Neural cell (in vitro differentiated cells): ENCODE results near the gene POU1F1. TPM values are rescaled to one million over a fixed set of nuclear protein-coding genes. Genes with fewer than 3 reads are reported as not detected.

Experiments
- H2AFZ ChIP-seq: fragments of 200-600, 300-800 bp; sonication (generic), shearing (Covaris generic); 2 replicates; pipeline ENCODE4 v1.6.0; 2014; ENCODE audit warnings: low read depth, mild to moderate bottlenecking, antibody characterized with exemption, low read length, moderate library complexity
- H3F3A ChIP-seq: fragments of 200-600 bp; shearing (Covaris generic); 2 replicates; pipeline ENCODE4 v1.6.1; 2016; ENCODE audit warnings: mild to moderate bottlenecking, moderate library complexity, mixed read lengths, antibody characterized with exemption, low read length; ENCODE audit not compliant: insufficient read depth, poor library complexity, severe bottlenecking
- H3K27ac ChIP-seq: fragments of 200-600, 300-800 bp; sonication (generic), shearing (Covaris generic); 2 replicates; pipeline ENCODE4 v1.5.1; 2014; ENCODE audit warnings: mild to moderate bottlenecking, low read length, moderate library complexity
- H3K27me3 ChIP-seq: fragments of 300-800, 200-600 bp; sonication (generic), shearing (Covaris generic); 2 replicates; pipeline ENCODE4 v1.6.0; 2014; ENCODE audit warnings: mild to moderate bottlenecking, low read depth, low read length, moderate library complexity; ENCODE audit not compliant: insufficient read depth
- H3K36me3 ChIP-seq: fragments of 300-800, 200-600 bp; sonication (generic), shearing (Covaris generic); 2 replicates; pipeline ENCODE4 v1.5.1; 2014; ENCODE audit warnings: mild to moderate bottlenecking, antibody characterized with exemption, low read length, moderate library complexity; ENCODE audit not compliant: insufficient read depth
- H3K4me2 ChIP-seq: fragments of 300-800, 200-600 bp; sonication (generic), shearing (Covaris generic); 2 replicates; pipeline ENCODE4 v1.6.0; 2014; ENCODE audit warnings: mild to moderate bottlenecking, low read length
- H3K4me3 ChIP-seq: fragments of 300-800, 200-600 bp; sonication (generic), shearing (Covaris generic); 2 replicates; pipeline ENCODE4 v1.5.1; 2014; ENCODE audit warnings: mild to moderate bottlenecking, low read length, moderate library complexity
- H3K79me2 ChIP-seq: fragments of 200-600 bp; shearing (Covaris generic); replicated peaks from 2 replicates; pipeline ENCODE4 v1.6.0; 2014; ENCODE audit warnings: mild to moderate bottlenecking, low read length, moderate library complexity; ENCODE audit not compliant: insufficient read depth
- H3K9ac ChIP-seq: fragments of 300-800, 200-600 bp; sonication (generic), shearing (Covaris generic); 2 replicates; pipeline ENCODE4 v1.6.1; 2016; ENCODE audit warnings: mild to moderate bottlenecking, low read length, mixed read lengths
- H3K9me2 ChIP-seq: fragments of 200-600 bp; shearing (Covaris generic); 2 replicates; pipeline ENCODE4 v1.6.1; 2016; ENCODE audit warnings: mild to moderate bottlenecking, low read length, mixed read lengths; ENCODE audit not compliant: insufficient read depth
- H3K9me3 ChIP-seq: fragments of 200-600, 300-800 bp; sonication (generic), shearing (Covaris generic); 2 replicates; pipeline ENCODE4 v1.6.1; 2016; ENCODE audit warnings: mild to moderate bottlenecking, mixed run types, low read length, moderate library complexity, mixed read lengths
- H4K20me1 ChIP-seq: fragments of 200-600 bp; shearing (Covaris generic); 2 replicates; pipeline ENCODE4 v1.6.1; 2016; ENCODE audit warnings: mild to moderate bottlenecking, mixed run types; ENCODE audit not compliant: insufficient read depth
- CTCF ChIP-seq: fragments of 450-650 bp; IDR thresholded peaks from 2 replicates; pipeline ENCODE4 v1.5.1; 2014; ENCODE audit warnings: antibody characterized with exemption, mild to moderate bottlenecking, moderate library complexity; ENCODE audit not compliant: poor library complexity, severe bottlenecking
- EP300 ChIP-seq: fragments of 450-650 bp; conservative IDR thresholded peaks from 2 replicates; pipeline ENCODE4 v1.6.1; 2014; ENCODE audit warnings: antibody characterized with exemption, mild to moderate bottlenecking, moderate library complexity; ENCODE audit not compliant: poor library complexity, severe bottlenecking
- EZH2 ChIP-seq: fragments of 200-600, 300-800 bp; shearing (Covaris generic), sonication (generic); IDR thresholded peaks from 2 replicates; pipeline ENCODE4 v1.6.1; 2014; ENCODE audit warnings: antibody characterized with exemption, low read length, borderline replicate concordance, mild to moderate bottlenecking; ENCODE audit not compliant: insufficient read depth, poor library complexity, severe bottlenecking
- MXI1 ChIP-seq: fragments of 450-650 bp; conservative IDR thresholded peaks from 2 replicates; pipeline ENCODE4 v1.6.1; 2014; ENCODE audit warnings: antibody characterized with exemption, mild to moderate bottlenecking; ENCODE audit not compliant: poor library complexity, severe bottlenecking
- RAD21 ChIP-seq: fragments of 450-650 bp; conservative IDR thresholded peaks from 2 replicates; pipeline ENCODE4 v1.6.1; 2014; ENCODE audit warnings: antibody characterized with exemption, mild to moderate bottlenecking, moderate library complexity
- REST ChIP-seq: IDR thresholded peaks from 2 replicates; pipeline ENCODE4 v1.6.1; 2012; ENCODE audit warnings: borderline replicate concordance
- SMC3 ChIP-seq: fragments of 450-650 bp; conservative IDR thresholded peaks from 2 replicates; pipeline ENCODE4 v1.6.1; 2014; ENCODE audit warnings: antibody characterized with exemption, mild to moderate bottlenecking, moderate library complexity; ENCODE audit not compliant: poor library complexity
- TAF1 ChIP-seq: IDR thresholded peaks from 2 replicates; pipeline ENCODE4 v1.6.1; 2012; ENCODE audit warnings: low read depth
- polyA plus RNA-seq: library from polyadenylated mRNA; depleted of rRNA; stranded (reverse); fragments of >200 nt; gene quantifications from 2 replicates; pipeline ENCODE4 v1.2.3, GENCODE V29; 2014

POU1F1 gene
- polyA plus RNA-seq, 1 donor from 2014 or later, result not detected

- peaks cover 4% of the 10 kb centered on the region for H3K27me3 ChIP-seq
- peak overlapping the region; percentile 72 for H3K4me2 ChIP-seq
- H3K27ac ChIP-seq, result no peak overlapping the region
- no peaks in the 10 kb centered on the region for H3K9me2 ChIP-seq
- TF ChIP-seq TAF1 (no peak), EP300 (no peak), RAD21 (no peak), SMC3 (no peak)
- H3K4me3 ChIP-seq, result peak overlapping the region; percentile 86
- H3F3A ChIP-seq, result no peaks in the 10 kb centered on the region
- H4K20me1 ChIP-seq, result no peaks in the 10 kb centered on the region
- H2AFZ ChIP-seq, result no peak overlapping the region
- H3K9me3 ChIP-seq, result no peaks in the 10 kb centered on the region
- H3K79me2 ChIP-seq, result peaks cover 29% of the 10 kb centered on the region
- peak overlapping the region; percentile 70 for H3K9ac ChIP-seq
- no peaks in the 10 kb centered on the region for H3K36me3 ChIP-seq
Measured at GRCh38 chr3:87228316-87228715, 48.1 kb downstream of the POU1F1 start.

GRCh38 chr3:87227835-87228144 lies 48.6 kb downstream of the POU1F1 start:
- Histone ChIP-seq H3K9me2 (no peaks in the 10 kb centered on the region), H3K36me3 (no peaks in the 10 kb centered on the region), H3K4me3 (peak overlapping the region; percentile 86), H2AFZ (peak overlapping the region; percentile 90), H3F3A (no peaks in the 10 kb centered on the region), H3K9ac (peak overlapping the region; percentile 70), H3K9me3 (no peaks in the 10 kb centered on the region), H3K27me3 (peaks cover 4% of the 10 kb centered on the region), H3K4me2 (peak overlapping the region; percentile 72), H3K79me2 (peaks cover 29% of the 10 kb centered on the region), H3K27ac (peak overlapping the region; percentile 57), H4K20me1 (no peaks in the 10 kb centered on the region)
- no peak for TF ChIP-seq SMC3
- no peak for TF ChIP-seq CTCF
- no peak for TF ChIP-seq REST
- TF ChIP-seq MXI1, result no peak
- no peak for TF ChIP-seq EZH2
